ENCODE data around the gene FANCI. TPM values are rescaled to one million over a fixed set of nuclear protein-coding genes. Genes with fewer than 3 reads are reported as not detected.

FANCI gene
- total RNA-seq, 2 donors from 2014 or later, result 131 to 238 TPM

DNA sequence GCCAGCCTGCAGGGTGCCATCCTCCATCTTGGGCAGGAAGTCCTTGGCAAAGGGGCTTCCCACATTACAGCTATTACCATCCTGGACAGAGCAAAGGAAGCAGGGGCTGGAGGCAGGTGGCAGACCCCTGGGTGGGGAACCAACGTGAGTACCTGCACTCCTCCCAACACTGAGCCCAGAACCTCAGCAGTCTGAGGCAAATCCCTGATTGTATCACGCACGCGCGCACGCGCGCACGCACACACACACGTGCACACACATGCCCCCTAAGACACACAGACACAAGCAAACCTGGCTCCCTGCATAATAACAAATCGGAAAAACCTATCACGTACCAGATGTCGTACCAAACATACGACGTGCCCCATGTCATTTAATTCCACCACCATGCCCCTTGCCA is 79.0 kb downstream of the FANCI start:
- Mint-ChIP-seq H3K4me1 (ENCODE audit: low read depth in 2 of 2) (peaks cover 36 to 40% of the 10 kb centered on the region in 2 donors), H3K9me3 (no peaks in the 10 kb centered on the region), H3K27me3 (no peaks in the 10 kb centered on the region), H3K4me3 (no peak overlapping the region), H3K36me3 (peaks cover 33% of the 10 kb centered on the region), H3K27ac (peak overlapping the region; percentile 35 to 39)
- ATAC-seq, result no peak
- no peak for DNase-seq (ENCODE audit: low spot score)

DNA sequence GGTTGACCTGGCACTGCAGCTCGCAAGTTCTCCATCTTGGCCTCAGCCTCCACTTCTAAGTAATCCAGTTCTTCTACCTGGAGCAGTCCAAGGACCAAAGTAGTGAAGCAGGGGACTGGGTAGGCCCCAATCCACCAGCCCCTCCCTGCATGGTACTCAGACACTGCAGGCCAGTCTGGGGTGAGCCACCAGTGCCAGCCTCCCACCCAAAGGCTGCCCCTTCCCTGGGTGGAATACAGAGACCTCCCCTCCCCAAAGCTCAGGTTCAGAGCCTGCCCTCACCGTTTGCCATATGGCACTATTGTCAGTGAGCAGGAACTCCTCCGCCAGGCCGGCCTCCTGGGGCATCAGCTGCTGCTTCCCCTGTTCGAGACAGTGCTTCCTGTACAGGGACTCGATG is 80.0 kb downstream of the FANCI start:
- peaks cover 42 to 45% of the 10 kb centered on the region in 2 donors for H3K4me1 Mint-ChIP-seq (ENCODE audit: low read depth in 2 of 2)
- H3K36me3 Mint-ChIP-seq, result peaks cover 32% of the 10 kb centered on the region
- H3K27ac Mint-ChIP-seq, result peak overlapping the region in 1 of 2 donors; percentile 85
- DNase-seq (ENCODE audit: low spot score) (no peak), ATAC-seq (no peak)
- H3K27me3 Mint-ChIP-seq, result no peaks in the 10 kb centered on the region
- H3K4me3 Mint-ChIP-seq, result no peak overlapping the region
- no peaks in the 10 kb centered on the region for H3K9me3 Mint-ChIP-seq

DNA sequence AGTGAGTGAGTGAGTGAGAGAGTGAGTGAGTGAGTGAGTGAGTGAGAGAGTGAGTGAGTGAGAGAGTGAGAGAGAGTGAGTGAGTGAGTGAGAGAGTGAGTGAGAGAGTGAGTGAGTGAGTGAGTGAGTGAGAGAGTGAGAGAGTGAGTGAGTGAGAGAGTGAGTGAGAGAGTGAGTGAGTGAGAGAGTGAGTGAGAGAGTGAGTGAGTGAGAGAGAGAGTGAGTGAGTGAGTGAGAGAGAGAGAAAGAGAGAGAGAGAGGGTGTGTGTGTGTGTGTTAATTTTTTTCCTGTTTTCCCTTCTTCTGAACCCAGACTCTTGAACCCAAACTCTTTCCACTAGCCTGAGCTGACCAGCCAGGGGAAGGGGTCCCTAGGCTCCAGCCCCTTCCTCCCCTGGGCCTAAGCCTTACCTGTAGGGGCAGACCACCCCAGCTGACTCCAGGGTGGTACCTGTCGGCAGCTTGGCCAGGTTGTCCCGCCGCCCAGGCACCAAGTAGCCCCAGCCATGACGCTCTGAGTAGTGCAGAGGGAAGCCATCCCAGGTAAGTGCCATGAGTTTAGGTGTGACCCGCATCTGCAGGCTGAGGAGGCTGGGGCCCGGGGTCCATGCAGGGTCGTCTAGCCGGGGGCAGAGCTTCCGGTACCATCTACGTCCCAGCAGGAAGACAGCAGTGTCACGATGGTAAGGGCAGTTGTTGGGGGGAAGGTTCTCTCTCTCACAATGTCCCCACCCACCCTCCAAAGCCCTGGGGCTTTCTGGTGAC is 81.4 kb downstream of the FANCI start:
- H3K4me1 Mint-ChIP-seq (ENCODE audit: low read depth in 2 of 2), result peaks cover 43 to 48% of the 10 kb centered on the region in 2 donors
- no peak overlapping the region for H3K4me3 Mint-ChIP-seq
- ATAC-seq (no peak), DNase-seq (ENCODE audit: low spot score) (no peak)
- no peaks in the 10 kb centered on the region for H3K27me3 Mint-ChIP-seq
- H3K27ac Mint-ChIP-seq, result peak overlapping the region in 1 of 2 donors; percentile 85
- no peaks in the 10 kb centered on the region for H3K9me3 Mint-ChIP-seq
- peaks cover 27% of the 10 kb centered on the region for H3K36me3 Mint-ChIP-seq

DNA sequence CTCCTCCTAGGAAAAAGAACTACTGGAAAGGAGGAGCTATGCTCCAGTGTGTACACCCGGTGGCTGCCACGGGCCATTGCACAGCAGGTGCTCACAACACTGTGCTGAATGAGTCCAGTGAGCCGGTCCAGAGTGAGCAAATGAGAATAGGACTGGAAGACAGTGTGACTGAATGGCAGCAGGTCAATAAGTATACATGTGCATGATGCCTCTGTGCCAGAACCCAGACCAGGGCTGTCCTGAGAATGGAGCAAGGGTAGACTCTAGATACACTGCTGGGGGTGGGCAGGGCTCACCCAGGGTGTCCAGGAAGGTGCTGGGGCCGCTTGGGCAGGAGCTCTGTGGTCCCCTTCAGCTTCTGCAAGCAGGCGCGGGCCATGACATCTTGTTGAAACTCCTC is 82.5 kb downstream of the FANCI start:
- Mint-ChIP-seq H3K4me3 (no peak overlapping the region), H3K36me3 (peaks cover 34% of the 10 kb centered on the region), H3K9me3 (no peaks in the 10 kb centered on the region), H3K27ac (no peak overlapping the region), H3K27me3 (no peaks in the 10 kb centered on the region), H3K4me1 (ENCODE audit: low read depth in 2 of 2) (peaks cover 49 to 56% of the 10 kb centered on the region in 2 donors)
- no peak for DNase-seq (ENCODE audit: low spot score)
- no peak for ATAC-seq

DNA sequence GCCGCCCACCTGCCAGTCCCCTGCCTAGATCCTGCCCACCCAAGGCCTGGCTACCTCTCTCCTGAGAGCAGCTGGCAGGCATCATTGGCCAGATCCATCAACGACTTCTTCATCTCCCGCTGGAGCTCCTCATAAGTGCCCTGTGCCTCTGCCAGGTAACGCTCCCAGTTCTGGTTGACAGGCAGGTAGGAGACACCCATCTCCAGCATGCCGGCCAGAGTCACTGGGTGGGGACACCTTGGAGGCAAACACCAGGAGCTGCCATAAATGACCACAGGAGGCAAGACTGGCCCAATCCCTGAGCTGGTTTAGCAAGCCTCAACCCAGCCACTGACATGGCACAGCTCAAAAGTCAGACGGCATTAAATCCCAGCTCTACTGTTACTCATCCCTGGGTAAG is 83.3 kb downstream of the FANCI start:
- Mint-ChIP-seq H3K4me3 (no peak overlapping the region), H3K9me3 (no peaks in the 10 kb centered on the region), H3K27me3 (no peaks in the 10 kb centered on the region), H3K36me3 (peaks cover 42% of the 10 kb centered on the region), H3K4me1 (ENCODE audit: low read depth in 2 of 2) (peaks cover 57 to 64% of the 10 kb centered on the region in 2 donors), H3K27ac (peak overlapping the region; percentile 28 to 81)
- ATAC-seq (no peak), DNase-seq (ENCODE audit: low spot score) (no peak)

DNA sequence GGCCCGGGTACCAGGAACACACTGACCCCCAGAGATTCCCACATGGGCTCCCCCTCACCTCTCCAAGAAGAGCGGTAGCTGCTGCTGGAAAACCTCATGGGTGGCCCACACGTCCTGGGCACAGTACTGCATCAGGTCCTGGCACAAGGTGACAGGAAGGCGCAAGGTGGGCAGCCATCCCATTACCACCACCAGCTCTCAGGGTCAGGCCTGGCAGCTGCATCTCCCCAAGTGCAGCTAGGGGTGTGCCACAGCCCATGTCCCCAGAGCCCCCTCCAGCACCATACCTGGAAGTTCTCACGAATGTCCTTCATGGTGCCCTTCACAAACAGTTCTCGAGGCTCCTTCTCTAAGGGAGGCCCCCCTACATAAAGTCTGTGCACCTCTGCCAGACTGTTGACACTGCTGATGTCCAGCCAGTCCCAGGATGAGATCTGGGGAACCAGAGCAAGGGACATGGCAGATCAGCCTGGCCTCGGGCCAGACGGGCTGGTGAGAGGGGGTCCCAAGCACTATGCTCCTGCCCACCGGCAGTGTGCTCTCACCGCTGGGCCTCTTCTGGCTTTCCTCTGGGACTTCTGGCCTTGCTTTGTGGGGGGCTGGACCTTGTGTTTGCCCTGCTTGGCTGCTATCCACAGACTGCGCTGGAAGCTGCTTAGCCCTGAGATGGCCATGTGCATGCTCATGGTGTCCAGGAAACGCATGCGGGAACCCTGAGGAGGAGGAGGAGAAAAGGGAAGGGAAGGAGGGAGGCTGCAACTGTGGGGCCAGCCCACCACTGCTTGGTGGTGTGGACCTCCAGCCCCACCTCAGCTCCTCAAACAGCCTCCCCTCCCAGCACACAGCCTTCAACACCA is 84.8 kb downstream of the FANCI start:
- Mint-ChIP-seq H3K4me1 (ENCODE audit: low read depth in 2 of 2) (peaks cover 59 to 66% of the 10 kb centered on the region in 2 donors), H3K36me3 (peaks cover 44% of the 10 kb centered on the region), H3K27ac (peak overlapping the region; percentile 83 to 93), H3K4me3 (peak overlapping the region; percentile 86), H3K27me3 (no peaks in the 10 kb centered on the region), H3K9me3 (no peaks in the 10 kb centered on the region)
- ATAC-seq (no peak), DNase-seq (ENCODE audit: low spot score) (no peak)

DNA sequence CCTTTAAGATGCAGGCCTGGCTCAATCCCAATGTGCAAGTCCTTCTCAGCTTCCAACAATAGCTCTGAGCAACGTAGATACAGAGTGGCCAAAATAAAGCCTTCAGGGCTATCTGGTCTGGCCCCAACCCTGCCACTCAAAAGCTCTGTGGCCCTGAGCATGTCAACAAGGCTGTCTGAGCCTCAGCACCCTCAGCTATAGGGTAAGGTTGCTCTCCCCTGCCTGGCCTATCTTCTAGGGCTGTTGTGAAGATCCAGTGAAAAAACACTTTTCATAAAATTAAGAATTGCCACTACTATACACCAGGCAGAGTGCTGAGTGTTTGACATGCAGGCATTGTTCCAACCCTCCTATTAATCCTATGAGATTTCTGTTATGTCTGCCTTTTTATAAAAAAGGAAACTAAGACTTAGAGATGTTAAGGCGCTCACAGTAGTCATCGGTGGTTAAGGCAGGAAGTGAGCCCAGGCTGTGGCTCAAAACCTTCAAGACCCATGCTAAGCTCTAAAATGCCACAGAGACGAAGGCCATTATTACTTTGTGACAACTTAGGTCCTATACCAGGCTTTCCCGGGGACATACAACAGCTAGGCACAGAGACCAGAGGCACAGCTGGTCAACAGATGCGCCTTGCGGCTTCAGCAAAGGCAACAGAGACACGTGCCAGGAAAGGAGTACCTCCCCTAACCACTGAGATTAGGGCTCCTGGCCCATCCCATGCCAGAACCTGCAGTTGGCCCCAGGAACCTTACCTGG is 85.7 kb downstream of the FANCI start:
- peak; percentile 70 for DNase-seq (ENCODE audit: low spot score)
- H3K4me3 Mint-ChIP-seq, result peak overlapping the region; percentile 86
- H3K36me3 Mint-ChIP-seq, result peaks cover 42% of the 10 kb centered on the region
- H3K27ac Mint-ChIP-seq, result peak overlapping the region; percentile 83 to 93
- no peaks in the 10 kb centered on the region for H3K9me3 Mint-ChIP-seq
- H3K4me1 Mint-ChIP-seq (ENCODE audit: low read depth in 2 of 2), result peaks cover 58 to 65% of the 10 kb centered on the region in 2 donors
- no peaks in the 10 kb centered on the region for H3K27me3 Mint-ChIP-seq
- ATAC-seq, result peak; percentile 58 to 74

DNA sequence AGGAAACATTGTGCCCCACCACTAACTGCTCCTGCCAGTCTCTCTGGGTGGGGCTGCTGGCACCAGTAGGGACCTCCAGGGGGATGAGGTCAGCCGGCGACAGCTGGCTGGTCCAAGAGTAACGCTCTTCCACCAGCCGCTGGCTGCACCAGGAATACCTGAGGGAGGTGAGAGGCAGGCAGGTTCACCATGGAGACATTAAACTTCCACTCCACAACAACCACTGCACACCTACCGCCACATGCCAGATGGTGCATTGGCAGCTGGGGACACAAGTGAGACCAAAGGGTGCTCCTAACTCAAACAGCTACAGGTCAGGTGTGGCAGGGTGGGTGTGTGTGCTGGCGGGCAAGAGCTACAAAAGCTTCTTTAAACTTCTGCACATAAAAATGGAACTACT is 86.3 kb downstream of the FANCI start:
- Mint-ChIP-seq H3K27me3 (no peaks in the 10 kb centered on the region), H3K4me3 (peak overlapping the region; percentile 86), H3K27ac (peak overlapping the region; percentile 83 to 93), H3K36me3 (peaks cover 36% of the 10 kb centered on the region), H3K9me3 (no peaks in the 10 kb centered on the region), H3K4me1 (ENCODE audit: low read depth in 2 of 2) (peaks cover 58 to 63% of the 10 kb centered on the region in 2 donors)
- ATAC-seq, result no peak
- DNase-seq (ENCODE audit: low spot score), result no peak

DNA sequence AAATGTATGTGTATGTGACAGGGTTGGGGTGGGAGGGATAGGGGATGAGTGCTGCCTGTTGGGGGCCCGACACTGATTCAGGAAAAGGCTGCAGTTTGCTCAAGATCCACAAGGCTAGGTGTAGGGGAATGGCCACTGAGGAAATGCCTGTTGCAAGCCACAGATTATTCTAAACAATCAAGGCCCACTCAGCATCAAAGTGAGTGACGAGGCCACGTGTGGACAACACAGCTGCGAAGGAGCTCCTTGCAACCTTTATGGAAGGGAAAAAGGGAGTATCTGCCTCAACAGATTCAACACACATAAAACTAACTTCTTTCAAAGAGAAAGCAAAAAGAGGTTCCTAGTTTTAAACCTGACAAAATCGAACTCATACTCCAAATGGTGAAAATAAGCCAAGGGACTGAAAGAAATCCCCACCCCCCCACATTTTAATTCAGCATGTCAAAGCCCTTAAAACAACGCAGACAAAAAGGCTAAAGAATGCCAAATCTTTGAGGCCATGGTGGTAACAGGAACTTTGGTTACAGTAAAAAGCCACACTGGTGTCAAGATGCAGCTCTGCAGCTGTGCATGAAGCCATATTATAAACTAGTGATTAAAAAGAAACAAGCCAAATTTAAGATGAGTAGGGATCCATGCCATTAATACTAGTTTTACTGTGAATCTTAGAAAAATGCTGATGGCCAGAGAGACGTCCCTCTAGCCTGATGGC is 87.3 kb downstream of the FANCI start:
- Mint-ChIP-seq H3K27ac (peak overlapping the region; percentile 83 to 93), H3K9me3 (no peaks in the 10 kb centered on the region), H3K4me3 (peak overlapping the region; percentile 86), H3K4me1 (ENCODE audit: low read depth in 2 of 2) (peaks cover 67 to 69% of the 10 kb centered on the region in 2 donors), H3K36me3 (peaks cover 36% of the 10 kb centered on the region), H3K27me3 (no peaks in the 10 kb centered on the region)
- no peak for DNase-seq (ENCODE audit: low spot score)
- no peak for ATAC-seq

DNA sequence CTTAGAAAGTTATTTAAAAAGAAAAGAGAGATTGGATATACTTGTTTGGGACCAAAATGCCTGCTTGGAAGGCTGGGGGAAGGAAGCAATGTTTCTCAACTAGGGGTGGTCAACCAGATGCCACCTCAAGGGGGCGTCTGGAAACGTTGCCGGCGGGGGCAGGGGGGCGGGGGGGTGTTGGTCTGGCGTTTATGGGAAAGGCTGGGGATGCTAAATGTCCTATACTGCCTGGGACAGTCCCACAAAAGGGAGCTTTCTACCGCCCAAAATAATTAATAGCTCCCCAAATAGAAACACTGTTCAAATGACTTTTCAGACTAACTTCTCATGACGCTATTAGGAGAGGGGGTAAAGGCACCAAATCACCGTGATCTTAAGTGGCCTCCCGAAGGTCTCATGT is 88.7 kb downstream of the FANCI start:
- Mint-ChIP-seq H3K36me3 (peaks cover 36% of the 10 kb centered on the region), H3K4me3 (peak overlapping the region; percentile 86), H3K27me3 (no peaks in the 10 kb centered on the region), H3K4me1 (ENCODE audit: low read depth in 2 of 2) (peaks cover 67 to 75% of the 10 kb centered on the region in 2 donors), H3K27ac (peak overlapping the region; percentile 83 to 93), H3K9me3 (no peaks in the 10 kb centered on the region)
- ATAC-seq, result no peak
- no peak for DNase-seq (ENCODE audit: low spot score)

DNA sequence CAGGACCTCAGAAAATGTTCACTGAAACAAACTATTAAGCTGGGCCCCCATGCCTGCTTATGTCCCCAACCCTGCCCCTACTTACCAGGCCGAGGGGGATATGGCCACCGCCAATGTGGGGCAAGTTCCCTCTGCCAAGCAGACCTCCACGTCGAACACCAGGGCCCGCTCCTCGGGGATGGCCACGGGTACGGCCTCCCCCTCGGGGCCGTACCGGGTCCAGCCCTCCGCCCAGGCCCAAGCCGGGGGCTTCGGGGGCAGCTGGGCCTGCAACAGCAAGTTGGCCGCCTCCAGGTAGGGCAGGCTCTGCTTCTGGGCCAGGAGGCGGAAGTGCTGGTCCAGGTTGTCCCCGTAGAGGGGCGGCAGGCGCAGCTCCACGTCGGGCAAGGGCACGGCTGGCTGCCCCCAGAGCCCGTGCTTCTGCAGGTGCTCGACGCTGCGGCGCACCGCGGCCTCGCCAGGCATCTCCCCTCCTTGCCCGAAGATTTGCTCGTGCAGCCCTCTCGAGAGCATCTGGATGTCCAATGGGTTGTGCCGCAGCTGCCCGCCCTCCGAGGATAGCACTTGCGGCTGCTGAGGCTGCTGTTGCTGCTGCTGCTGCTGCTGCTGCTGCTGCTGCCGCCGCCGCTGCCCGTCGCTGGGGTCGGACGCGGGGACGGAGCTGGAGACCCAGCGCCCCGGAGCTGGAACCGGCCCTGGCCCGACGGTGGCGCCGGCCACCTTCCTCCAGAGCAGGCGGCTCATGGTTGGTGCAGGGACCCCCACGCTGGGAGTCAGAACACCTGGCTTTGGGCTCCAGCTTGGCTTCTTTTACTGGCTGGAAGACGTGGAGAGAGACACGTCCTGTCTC is 89.5 kb downstream of the FANCI start:
- no peaks in the 10 kb centered on the region for H3K27me3 Mint-ChIP-seq
- ATAC-seq (no peak), DNase-seq (ENCODE audit: low spot score) (no peak)
- H3K4me3 Mint-ChIP-seq, result peak overlapping the region; percentile 86
- no peaks in the 10 kb centered on the region for H3K9me3 Mint-ChIP-seq
- H3K4me1 Mint-ChIP-seq (ENCODE audit: low read depth in 2 of 2), result peaks cover 66 to 70% of the 10 kb centered on the region in 2 donors
- peak overlapping the region; percentile 86 to 93 for H3K27ac Mint-ChIP-seq
- peaks cover 36% of the 10 kb centered on the region for H3K36me3 Mint-ChIP-seq

DNA sequence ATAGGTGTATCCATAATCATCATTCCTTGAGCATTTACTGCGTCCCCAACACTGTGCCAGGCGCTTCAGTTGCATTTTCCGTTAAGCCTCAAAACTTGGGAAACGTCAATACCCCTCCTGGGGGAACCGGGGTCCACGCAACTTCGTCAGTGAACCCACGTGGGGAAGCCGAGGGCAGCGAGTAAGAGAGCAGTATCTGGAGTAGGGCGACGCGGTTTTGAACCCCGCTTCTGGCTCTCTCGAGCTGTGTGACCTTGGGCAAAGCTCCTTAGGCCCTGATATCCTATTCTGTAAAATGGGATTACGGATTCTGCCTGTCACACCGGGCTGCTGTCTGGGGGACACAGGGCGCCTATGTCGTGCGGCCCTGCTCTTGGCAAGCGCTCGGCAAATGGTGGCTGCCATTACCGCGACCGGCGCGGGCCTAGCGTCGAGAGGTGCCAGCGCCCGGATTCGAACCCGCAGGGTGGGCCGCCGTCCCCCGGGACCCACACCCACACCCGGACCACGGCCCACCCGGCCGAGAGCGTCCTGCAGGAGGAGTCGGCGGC is 90.3 kb downstream of the FANCI start:
- ATAC-seq (no peak), DNase-seq (ENCODE audit: low spot score) (no peak)
- H3K27ac Mint-ChIP-seq, result peak overlapping the region in 1 of 2 donors; percentile 86
- H3K4me1 Mint-ChIP-seq (ENCODE audit: low read depth in 2 of 2), result peaks cover 66 to 67% of the 10 kb centered on the region in 2 donors
- H3K27me3 Mint-ChIP-seq, result no peaks in the 10 kb centered on the region
- peaks cover 36% of the 10 kb centered on the region for H3K36me3 Mint-ChIP-seq
- H3K9me3 Mint-ChIP-seq, result no peaks in the 10 kb centered on the region
- peak overlapping the region; percentile 80 for H3K4me3 Mint-ChIP-seq
